HG03460 (cell line): ENCODE data around the gene CYP2W1.

Source experiments
- ATAC-seq: cut with Tn5 transposase; IDR thresholded peaks from one replicate; pipeline ENCODE4 v1.9.1; 2021; ENCODE audit not compliant: unreplicated experiment

The CYP2W1 gene

DNA sequence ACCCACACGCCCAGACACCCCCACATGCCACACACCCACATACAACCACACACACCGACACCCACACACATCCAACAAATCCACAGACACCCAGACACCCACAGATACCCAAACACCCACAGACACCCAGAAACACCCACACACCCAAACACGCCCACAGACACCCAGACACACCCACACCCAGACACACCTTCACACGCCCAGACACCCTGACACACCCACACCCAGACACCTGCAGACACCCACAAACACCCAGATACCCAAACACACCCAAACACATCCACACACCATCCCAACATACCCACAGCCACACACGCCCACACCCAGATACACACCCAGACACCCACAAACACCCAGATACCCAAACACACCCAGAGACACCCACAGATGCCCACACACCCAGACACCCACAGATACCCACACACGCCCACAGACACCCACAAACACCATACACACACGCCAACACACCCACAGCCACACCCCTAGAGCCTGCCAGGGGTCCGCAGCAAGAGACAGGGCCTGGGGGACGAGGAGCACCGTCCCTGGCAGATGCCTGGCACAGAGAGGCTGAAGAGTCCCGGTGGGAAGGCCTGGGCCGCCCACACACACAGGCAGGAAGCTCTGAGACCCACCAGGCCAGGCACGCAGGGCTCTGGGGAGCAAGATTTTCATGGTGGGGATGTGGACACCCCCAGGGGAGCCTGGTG lies 28.5 kb downstream of the CYP2W1 start:
- ATAC-seq, result no peak

DNA sequence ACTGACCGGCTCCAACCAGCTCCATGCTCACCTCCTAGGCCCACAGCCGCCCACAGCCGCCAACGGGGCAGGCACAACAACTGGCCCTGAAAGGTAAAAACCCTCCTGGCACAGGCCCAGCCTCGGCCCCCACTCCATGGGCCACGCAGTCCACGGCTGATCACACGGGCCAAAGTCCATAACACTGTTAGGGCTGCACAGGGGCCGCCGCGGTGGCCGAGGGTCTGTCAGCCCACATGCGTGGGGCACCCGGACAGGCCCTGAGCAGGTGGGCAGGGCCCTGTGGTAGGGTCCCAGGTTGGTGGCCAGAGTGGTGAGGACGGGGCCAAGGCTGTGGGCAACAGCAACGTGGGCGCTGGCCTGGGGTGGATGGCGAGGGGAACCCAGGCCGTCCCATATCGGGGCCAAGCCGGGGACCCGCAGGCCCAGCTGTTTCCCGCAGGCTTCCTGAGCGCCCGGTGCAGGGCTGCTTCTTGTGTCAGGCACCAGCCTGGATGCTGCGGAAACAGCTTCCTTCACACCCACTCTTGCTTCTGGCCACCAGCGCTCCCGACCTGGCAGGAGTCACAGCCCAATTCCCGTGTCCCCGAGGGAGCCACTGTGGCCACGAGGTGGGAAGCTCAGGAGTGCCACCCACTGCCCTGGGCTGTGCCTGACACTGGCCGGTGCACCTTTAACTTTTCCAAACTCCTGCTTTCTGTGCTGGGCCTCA lies 29.2 kb downstream of the CYP2W1 start:
- no peak for ATAC-seq

DNA sequence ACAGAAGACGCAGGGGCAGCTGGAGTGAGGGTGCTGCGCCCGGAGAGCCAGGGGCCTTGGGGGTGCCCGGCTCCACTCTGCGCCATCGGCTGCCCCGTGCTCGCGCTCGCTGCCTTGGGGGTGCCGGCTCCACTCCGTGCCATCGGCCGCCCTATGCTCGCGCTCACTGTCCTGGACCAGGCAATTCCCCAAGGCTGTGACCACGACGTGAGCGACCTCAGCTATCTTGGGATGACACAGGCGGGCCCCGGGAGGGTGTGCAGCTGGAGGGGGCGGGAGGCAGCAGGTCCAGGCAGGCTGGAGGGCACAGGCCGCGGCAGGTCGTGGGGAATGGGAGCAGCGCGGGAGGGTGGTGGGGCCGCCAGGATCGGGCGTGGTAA lies 29.7 kb downstream of the CYP2W1 start:
- no peak for ATAC-seq

DNA sequence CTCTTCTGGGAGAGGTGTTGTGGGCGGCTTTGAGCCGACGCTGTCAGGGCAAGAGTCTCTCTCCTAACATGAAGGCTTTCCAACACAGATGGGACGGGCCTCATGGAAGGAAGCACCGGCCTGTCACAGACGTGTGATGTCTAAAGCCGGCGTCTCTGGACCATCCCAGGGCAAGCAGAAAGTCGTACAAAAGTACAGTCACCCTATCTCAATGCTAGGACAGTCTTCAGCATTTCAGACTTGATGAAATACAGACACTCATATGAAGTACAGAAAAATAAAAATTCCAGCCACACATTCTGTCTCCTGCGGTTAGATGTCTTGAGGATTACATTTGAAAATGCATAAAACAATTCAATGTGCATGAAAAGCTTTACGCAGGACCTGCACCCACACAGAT lies 30.6 kb downstream of the CYP2W1 start:
- no peak for ATAC-seq

DNA sequence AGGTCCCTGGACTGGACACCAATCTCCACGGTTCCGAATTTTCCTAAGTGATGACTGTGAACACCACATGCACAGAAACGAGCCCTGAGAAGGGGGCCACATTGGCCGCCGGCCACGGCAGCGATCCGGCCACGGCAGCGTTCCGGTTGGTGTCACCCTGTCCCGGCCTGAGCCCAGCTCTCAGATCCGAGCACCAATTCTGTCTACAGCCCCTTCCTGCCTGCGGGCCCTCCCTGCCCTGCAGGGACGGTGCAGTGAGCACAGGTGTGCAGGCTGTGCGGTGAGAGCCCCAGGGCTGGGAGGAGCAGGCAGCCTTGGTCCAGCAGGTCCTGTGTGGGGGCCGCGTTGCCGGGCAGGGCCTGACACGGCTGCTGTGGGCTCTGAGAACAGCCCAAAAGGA lies 31.7 kb downstream of the CYP2W1 start:
- no peak for ATAC-seq

DNA sequence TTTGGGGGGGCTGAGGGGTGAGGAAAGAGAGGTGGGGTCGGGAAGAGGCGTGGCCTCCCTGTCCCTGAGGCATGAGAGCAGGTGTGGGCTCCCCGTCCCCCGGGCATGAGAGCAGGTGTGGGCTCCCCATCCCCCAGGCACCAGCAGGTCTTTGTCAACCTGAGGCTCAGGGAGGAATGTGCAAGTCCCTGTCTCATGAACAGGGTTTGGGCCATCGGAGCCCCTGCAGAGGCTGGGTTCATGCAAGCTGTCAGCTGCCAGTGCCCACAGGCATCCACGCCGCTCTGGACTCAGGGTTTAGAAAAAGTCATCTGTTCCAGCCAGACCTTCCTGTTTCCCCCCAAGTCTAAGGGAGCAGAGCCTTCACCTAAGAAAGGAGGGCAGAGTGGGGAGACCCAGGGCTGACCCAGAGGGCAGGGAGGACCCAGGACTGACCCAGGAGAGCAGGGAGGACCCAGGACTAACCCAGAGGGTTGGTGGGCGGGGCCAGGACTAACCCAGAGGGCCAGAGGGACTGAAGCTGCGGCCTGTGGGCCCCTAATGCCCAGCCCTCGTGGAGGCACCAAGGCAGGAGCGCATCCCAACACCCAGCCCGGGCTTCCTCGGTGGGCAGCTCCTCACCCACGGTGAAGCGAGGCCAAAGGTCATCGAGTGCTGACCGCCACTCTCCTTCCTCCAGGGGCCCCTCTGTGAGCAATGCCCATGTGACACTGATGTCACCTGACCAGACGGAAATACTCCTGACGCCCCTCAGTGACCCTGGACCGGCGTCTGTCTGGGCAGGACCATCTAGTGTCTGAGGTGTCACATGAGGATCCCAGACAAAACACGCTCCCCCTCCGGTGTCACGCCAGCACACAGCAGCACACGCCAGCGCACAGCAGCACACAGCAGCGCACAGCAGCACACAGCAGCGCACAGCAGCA lies 32.5 kb downstream of the CYP2W1 start:
- ATAC-seq, result no peak

DNA sequence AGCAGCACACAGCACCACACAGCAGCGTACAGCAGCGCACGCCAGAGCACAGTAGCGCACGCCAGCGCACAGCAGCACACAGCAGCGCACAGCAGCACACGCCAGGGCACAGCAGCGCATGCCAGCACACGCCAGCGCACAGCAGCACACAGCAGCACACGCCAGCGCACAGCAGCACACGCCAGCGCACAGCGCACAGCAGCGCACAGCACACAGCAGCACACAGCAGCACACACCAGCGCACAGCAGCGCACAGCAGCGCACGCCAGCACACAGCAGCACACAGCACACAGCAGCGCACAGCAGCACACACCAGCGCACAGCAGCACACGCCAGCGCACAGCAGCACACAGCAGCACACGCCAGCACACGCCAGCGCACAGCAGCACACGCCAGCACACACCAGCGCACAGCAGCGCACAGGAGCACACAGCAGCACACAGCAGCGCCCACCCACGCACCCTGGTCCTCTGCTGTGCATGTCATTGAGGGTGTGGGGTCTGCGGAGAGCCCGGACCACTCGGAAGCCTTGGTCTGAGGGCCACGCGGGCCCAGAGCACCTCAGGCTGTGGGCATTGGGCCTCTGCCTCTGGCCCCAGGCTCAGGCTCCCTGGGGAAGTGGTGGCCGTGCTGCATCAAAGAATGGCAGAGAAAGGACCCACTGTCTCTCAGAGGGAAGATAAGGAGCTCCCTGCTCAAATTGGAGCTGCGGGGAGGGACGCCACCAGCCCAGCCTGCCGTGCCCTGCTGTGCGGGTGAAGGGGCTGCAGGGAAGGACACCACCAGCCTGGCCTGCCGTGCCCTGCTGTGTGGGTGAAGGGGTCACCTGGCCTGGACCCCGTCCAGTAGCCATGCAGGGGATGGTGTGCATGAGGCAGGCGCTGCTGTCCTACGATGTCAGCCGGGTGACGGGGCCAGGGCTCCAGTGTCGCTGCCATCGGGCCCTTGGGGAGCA lies 33.9 kb downstream of the CYP2W1 start:
- ATAC-seq, result no peak

DNA sequence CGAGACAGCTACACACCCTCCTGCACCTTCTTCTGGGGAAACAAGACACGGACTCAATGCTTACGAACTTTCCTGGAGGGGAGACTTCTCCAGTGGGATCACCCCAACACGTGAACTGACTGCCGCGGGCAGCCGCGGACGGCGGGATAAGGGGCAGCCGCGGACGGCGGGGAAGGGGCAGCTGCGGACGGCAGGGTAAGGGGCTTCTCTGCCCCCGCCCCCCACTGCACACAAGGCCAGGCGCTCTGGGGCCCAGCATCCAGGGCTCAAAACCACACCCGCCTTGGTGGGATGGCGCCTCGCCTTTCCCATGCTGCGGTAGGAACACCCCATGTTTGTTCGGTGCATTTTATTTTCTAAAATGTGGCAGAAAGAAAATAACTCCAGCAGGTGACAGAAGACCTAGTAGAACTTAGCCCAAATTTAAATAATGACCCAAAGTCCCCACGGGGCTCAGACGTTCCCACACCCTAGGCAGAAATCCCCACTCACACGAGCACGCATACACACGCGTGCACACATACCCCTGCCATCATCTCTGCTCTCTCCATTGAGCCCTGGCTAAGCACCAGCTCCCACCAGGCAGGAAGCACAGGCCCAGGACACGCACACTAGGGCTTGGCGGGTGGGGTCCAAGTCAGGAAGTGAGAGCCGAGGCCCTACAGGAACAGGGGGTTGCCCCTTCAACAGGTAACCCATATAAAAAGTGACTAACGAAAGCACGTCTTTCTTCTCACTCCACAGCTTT lies 34.8 kb downstream of the CYP2W1 start:
- no peak for ATAC-seq

DNA sequence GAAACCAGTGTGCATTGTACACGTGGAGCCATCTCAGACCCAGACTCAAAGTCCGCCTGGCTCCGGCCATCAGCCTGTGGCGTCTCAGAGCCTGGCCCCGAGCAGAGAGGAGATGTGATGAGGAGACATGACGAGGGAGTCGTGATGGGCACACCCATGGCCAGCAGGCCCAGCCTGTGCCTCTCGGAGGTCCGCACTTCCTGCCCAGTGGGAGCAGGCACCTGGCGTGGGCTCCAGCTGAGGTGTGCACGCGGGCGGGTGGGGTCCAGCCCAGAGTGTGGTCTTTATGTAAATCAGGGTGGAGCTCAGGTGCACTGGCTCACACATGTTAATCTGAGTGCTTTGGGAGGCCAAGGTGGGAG lies 35.3 kb downstream of the CYP2W1 start:
- ATAC-seq, result no peak

DNA sequence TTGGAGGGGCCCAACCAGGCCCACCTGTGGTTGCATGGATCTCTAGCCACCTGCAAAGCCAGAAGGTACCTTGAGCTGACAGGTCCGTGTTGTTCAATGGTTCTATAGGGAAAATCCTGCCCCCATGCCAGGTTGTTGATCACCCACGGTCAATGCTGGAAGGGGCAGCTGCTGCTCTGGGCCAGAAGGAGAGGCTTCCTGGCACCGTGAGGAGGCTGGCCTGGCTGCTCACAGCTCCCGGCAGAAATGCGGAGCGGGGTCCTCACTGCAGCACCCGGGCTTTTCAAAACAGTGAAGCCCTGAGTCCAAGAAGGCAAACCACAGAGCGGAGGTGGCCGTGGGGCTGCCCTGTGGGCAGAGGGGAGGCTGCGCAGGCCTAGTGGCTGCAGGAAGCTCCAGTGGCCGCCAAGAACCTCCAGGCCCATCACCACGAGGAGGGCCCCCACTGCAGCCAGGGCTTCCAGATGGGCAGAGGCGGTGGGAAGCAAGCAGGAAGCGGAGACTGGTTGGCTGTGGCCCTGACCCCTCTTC lies 36.3 kb downstream of the CYP2W1 start:
- no peak for ATAC-seq

DNA sequence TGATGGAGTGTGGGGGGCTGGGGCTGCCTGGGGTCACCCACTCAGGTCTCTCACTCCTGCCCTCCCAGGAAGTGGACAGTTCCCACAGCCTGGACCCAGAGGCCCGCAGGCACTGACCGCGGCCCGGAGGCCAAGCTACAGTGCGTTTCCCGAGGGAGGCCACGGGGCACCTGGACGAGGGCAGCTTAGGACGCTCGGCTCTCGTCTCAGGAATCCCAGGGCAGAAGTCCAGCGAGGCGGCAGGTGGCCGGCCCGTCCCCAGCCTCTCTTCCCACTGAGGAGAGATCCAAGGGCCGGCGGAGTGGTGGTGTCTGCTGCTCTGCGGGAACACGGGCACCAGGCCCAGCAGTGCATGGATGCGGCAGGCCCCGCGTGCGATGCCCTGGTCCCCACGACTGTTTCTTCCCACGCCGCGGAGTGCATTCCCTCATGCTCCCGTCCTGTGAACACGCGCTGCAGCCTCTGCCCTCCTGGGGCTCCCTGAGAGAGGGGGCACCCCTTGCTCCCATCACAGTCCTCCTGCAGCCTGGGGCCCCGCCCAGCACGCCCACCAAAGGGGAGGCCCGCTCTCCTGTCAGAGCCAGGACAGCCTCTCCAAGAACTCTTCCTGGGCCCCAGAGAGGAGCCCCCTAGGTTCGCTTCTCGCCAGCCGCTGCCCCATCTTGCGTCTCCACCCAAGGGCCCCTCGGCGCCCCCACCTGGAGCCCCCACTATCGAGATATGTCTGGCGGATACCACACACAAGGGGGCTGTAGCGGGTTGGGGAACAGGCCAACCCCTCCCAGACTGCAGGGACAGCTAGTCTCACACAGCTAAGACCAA lies 37.0 kb downstream of the CYP2W1 start:
- no peak for ATAC-seq

DNA sequence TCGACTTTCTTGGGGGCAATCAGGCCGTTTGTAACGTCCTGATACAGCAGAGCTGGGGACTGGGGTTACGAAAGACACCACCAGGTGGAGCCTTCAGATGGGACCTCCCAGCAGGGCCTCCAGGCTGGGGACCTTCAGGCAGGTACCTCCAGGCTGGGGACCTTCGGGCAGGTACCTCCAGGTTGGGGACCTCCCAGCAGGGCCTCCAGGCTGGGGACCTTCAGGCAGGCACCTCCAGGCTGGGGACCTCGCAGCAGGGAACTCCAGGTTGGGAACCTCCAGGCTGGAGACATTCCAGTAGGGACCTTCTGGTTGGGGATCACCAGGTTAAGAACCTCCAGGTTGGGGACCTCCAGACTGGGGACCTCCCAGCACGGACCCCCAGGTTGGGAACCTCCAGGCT lies 37.9 kb downstream of the CYP2W1 start:
- no peak for ATAC-seq

DNA sequence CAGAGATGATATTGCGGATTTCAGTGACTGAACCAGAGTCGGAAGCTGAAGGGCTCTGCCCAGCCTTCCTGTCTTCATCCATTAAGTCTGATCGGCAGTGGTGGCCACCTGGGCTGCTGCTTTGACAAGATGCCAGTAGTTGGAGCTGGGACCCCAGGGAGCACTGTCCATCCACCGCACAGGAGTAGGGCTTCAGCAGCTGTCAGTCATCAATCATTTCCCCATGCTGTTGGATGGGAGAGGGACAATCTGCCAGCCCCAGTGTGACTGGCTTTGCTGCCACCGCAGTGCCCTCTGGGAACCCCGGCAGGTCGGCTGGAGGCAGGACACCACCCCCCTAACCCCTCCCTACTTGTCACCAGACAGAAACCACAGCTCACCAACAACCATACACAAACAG lies 38.4 kb downstream of the CYP2W1 start:
- no peak for ATAC-seq

DNA sequence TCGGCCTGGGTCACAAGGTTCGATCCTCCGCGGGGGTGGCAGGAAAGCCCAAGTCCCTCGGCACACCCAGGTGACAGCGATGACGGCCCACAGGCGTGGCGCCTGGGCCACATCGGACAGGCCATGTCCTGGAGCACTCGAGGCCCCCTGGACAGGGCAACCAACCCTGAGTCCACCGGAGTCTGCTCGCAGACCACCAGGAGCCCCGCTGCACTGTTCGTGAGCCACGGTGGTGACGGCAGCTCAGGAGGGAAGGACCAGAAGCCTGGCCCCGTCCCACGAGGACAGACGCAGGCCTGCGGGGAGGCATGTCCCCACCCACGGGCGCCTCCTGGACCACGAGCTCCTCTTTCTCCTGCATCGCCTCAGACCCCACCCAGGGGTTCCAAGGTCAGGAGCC lies 39.0 kb downstream of the CYP2W1 start:
- ATAC-seq, result no peak

DNA sequence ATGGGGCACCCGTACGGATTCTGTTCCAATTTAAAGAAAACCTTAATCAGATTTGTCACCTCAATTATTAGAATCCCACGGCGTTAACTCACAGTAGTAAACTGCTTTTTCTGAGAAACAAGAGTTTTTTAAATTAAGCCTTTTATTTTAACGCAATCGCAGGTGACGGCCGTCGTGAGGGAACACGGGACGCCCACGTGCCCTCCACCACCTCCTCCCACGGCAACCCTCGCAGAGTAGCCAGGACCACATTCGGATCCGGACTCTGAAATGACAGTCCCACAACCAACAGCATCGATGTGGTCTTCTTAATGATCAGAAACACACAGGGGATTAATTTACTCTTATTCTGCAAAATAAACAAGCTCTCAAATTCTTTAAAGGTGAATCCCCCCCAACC lies 39.4 kb downstream of the CYP2W1 start:
- ATAC-seq, result no peak

DNA sequence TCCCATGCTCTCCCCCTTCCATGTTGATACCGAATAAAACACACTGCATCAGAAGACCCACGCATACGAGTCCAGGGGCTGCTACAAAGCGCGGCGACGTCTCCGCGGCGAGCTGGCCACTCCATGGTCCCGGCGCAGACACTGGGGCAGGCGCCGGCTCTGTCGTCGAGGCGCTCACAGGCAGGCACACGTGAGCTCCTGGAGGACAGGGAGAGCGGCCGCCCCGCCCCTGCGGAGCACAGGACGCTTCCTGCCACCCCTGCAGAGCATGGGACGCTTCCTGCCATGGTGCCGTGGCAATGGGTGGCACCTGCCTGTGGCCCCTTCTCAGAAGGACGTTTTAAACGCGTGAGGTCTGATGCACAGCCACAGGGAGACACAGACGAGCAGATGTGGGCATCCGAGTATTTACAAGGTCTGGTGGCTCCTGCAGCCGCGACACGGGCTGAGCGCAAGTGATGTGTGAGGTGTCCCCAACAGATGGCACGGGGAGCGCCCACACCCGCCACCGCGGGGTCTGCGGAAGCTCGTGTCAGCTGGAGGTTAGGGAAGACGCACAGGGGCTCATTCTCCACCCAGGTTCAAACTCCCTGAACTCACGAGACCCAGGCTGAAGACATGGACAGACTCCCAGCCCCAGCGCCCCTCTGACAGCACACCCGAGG lies 40.0 kb downstream of the CYP2W1 start:
- no peak for ATAC-seq

DNA sequence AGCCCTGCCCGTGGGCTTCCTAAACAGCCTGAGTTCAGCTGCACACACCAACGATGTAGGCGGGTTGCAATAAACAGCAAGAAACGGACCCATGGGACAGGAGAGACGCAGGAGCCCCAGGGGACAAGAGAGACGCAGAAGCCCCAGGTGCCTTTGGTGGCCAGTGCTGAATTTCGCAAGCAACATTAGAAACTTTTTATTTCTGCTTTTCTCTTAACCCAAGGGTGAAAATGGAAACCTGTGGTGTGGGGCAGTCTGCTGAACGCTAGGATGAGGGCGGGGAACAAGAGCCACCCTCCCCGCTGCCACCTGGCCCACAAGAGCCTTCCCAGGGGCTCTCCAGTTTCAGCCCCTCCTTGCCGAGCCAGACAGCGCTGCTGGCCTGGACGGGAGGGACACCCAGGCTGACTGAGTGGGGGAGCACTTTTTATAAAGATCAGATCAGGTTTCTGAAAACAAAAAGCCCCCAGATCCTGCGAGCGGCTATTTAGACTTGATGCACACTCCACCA lies 41.4 kb downstream of the CYP2W1 start:
- peak; percentile 55 for ATAC-seq
